HG03064 (cell line): Measurements from ENCODE around the gene PLEKHM2.

Experiments used
- ATAC-seq: cut with Tn5 transposase; IDR thresholded peaks from one replicate; pipeline ENCODE4 v1.9.1; 2021; ENCODE audit warnings: low read depth; ENCODE audit not compliant: unreplicated experiment

PLEKHM2 gene

GRCh38 chr1:15777909-15778707, 94.0 kb downstream of the PLEKHM2 start:
- no peak for ATAC-seq
